ENCODE results near the gene UNC13B. TPM values are rescaled to one million over a fixed set of nuclear protein-coding genes. Genes with fewer than 3 reads are reported as not detected.

UNC13B gene
- total RNA-seq, 4 donors from 2014 or later, result 20.6 to 30.5 (median 25.3) TPM

- ATAC-seq (ENCODE audit: low FRiP score) (no peak), DNase-seq (ENCODE audit: low spot score) (no peak)
- TF ChIP-seq, protein P1, sequence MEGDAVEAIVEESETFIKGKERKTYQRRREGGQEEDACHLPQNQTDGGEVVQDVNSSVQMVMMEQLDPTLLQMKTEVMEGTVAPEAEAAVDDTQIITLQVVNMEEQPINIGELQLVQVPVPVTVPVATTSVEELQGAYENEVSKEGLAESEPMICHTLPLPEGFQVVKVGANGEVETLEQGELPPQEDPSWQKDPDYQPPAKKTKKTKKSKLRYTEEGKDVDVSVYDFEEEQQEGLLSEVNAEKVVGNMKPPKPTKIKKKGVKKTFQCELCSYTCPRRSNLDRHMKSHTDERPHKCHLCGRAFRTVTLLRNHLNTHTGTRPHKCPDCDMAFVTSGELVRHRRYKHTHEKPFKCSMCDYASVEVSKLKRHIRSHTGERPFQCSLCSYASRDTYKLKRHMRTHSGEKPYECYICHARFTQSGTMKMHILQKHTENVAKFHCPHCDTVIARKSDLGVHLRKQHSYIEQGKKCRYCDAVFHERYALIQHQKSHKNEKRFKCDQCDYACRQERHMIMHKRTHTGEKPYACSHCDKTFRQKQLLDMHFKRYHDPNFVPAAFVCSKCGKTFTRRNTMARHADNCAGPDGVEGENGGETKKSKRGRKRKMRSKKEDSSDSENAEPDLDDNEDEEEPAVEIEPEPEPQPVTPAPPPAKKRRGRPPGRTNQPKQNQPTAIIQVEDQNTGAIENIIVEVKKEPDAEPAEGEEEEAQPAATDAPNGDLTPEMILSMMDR (IDR thresholded peaks at IDR 0.05), result no peak
Measured at GRCh38 chr9:35279946-35280345, 118.1 kb downstream of the UNC13B start.

DNA sequence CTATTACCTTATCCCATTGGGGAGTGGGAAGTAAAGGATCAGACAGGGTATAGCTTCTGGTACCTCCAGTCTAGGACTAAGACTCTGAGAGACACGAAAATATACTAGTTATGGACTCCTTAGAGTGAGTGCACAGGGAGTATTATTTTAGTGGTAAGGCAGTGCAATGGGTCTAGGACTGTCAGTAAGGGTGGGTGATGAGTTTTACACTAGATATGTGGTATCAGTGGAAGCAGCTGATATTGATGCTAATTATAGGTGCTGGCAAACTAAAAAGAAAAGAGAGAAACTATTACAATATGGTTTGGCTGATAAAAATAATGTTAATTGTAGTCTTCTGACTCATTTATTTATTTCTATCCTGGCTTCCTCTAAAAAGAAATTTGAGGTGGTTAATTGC, 118.6 kb downstream of the UNC13B start:
- DNase-seq (ENCODE audit: low spot score), result no peak
- TF ChIP-seq, protein P1 (IDR thresholded peaks at IDR 0.05), result no peak
- no peak for ATAC-seq (ENCODE audit: low FRiP score)

DNA sequence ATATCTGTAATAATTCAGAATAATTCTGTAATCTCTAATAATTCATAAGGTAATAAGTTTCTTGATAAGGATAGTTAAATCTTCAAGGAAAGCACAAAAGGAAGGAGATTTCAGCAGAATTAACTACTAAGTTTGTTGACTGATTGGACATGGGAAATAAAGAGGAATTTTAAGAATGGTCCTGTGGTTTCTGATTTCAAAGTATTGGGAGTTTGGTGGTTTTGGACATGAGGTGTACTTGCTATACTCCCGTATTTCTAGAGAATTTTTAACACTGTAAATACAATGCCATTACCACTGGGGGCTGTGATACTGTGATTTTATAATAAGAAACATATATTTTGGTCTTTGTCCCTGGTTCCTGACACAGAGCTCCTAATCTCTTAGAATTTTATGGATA, 123.9 kb downstream of the UNC13B start:
- TF ChIP-seq, protein P1 (IDR thresholded peaks at IDR 0.05), result no peak

GRCh38 chr9:35286381-35286780, 124.6 kb downstream of the UNC13B start:
- no peak for ATAC-seq (ENCODE audit: low FRiP score)
- no peak for DNase-seq (ENCODE audit: low spot score)
- TF ChIP-seq, protein P1 (IDR thresholded peaks at IDR 0.05), result no peak

More for the DNA sequence above, 123.9 kb downstream of the UNC13B start:
- no peak for DNase-seq (ENCODE audit: low spot score)
- no peak for ATAC-seq (ENCODE audit: low FRiP score)

- ATAC-seq (ENCODE audit: low FRiP score), result no peak
Measured at GRCh38 chr9:35287987-35288632, 126.3 kb downstream of the UNC13B start.

DNA sequence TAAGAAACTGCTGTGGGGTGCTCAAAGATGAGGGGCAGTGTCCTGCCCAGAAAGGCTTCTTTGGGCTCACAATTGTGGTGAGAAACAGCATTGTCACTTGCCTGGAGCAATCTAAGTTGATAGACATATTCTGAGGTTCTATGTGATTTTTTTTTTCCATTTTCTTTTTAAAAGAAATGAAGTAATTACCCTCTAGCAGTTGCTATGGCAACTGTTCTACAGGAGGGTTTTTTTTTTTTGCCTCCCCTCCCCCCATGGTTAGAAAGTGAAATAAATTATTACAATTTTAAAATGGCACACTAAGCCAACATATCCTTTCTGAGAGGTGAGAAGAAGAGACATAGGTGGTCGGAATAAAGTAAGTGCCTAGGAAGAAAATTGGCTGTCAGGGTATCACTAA, 127.0 kb downstream of the UNC13B start:
- TF ChIP-seq, protein P1 (IDR thresholded peaks at IDR 0.05), result no peak
- DNase-seq (ENCODE audit: low spot score) (no peak), ATAC-seq (ENCODE audit: low FRiP score) (no peak)

More at GRCh38 chr9:35287987-35288632, 126.3 kb downstream of the UNC13B start:
- TF ChIP-seq, protein P1 (IDR thresholded peaks at IDR 0.05), result no peak
- DNase-seq (ENCODE audit: low spot score), result no peak

GRCh38 chr9:35293376-35293964, 131.7 kb downstream of the UNC13B start:
- DNase-seq (ENCODE audit: low spot score) (no peak), ATAC-seq (ENCODE audit: low FRiP score) (no peak)
- TF ChIP-seq, protein P1 (IDR thresholded peaks at IDR 0.05), result no peak

All from omental fat pad (tissue), 4 donors.